Measurements from ENCODE around the gene CHD2.

CHD2 gene

GRCh38 chr15:93020976-93021772 lies 121.0 kb downstream of the CHD2 start:
- H3K4me3 ChIP-seq (ENCODE audit: low read length), result no peak overlapping the region
- no peak for TF ChIP-seq CTCF (IDR thresholded peaks at IDR 0.05; ENCODE audit: insufficient read depth, low read depth, low read length, missing control alignments)
- DNase-seq (ENCODE audit: low read depth), result no peak

- no peak for DNase-seq (ENCODE audit: low read depth)
- TF ChIP-seq CTCF (IDR thresholded peaks at IDR 0.05; ENCODE audit: insufficient read depth, low read depth, low read length, missing control alignments), result no peak
- no peak overlapping the region for H3K4me3 ChIP-seq (ENCODE audit: low read length)
These were observed 124.2 kb downstream of the CHD2 start for GRCh38 chr15:93024293-93024692.

- no peak for DNase-seq (ENCODE audit: low read depth)
- H3K4me3 ChIP-seq (ENCODE audit: low read length), result no peak overlapping the region
- TF ChIP-seq CTCF (IDR thresholded peaks at IDR 0.05; ENCODE audit: insufficient read depth, low read depth, low read length, missing control alignments), result no peak
These were observed 124.8 kb downstream of the CHD2 start for GRCh38 chr15:93024716-93025624.

- TF ChIP-seq CTCF (IDR thresholded peaks at IDR 0.05; ENCODE audit: insufficient read depth, low read depth, low read length, missing control alignments), result no peak
- DNase-seq (ENCODE audit: low read depth), result no peak
- H3K4me3 ChIP-seq (ENCODE audit: low read length), result no peak overlapping the region
These were observed 125.5 kb downstream of the CHD2 start for GRCh38 chr15:93025625-93025982.

- no peak overlapping the region for H3K4me3 ChIP-seq (ENCODE audit: low read length)
- DNase-seq (ENCODE audit: low read depth), result no peak
- no peak for TF ChIP-seq CTCF (IDR thresholded peaks at IDR 0.05; ENCODE audit: insufficient read depth, low read depth, low read length, missing control alignments)
These were observed 126.3 kb downstream of the CHD2 start for GRCh38 chr15:93026380-93026817.

GRCh38 chr15:93027413-93027812 lies 127.3 kb downstream of the CHD2 start:
- TF ChIP-seq CTCF (IDR thresholded peaks at IDR 0.05; ENCODE audit: insufficient read depth, low read depth, low read length, missing control alignments), result no peak
- H3K4me3 ChIP-seq (ENCODE audit: low read length), result no peak overlapping the region
- DNase-seq (ENCODE audit: low read depth), result no peak

All from epithelial cell of esophagus (primary cell).